ENCODE results near the gene HLTF.
"Not testable (repeated sequence)": the region's sequence is repeated elsewhere in the genome, so short reads cannot be mapped to it uniquely, and the experiment has no call there.

The HLTF gene

DNA sequence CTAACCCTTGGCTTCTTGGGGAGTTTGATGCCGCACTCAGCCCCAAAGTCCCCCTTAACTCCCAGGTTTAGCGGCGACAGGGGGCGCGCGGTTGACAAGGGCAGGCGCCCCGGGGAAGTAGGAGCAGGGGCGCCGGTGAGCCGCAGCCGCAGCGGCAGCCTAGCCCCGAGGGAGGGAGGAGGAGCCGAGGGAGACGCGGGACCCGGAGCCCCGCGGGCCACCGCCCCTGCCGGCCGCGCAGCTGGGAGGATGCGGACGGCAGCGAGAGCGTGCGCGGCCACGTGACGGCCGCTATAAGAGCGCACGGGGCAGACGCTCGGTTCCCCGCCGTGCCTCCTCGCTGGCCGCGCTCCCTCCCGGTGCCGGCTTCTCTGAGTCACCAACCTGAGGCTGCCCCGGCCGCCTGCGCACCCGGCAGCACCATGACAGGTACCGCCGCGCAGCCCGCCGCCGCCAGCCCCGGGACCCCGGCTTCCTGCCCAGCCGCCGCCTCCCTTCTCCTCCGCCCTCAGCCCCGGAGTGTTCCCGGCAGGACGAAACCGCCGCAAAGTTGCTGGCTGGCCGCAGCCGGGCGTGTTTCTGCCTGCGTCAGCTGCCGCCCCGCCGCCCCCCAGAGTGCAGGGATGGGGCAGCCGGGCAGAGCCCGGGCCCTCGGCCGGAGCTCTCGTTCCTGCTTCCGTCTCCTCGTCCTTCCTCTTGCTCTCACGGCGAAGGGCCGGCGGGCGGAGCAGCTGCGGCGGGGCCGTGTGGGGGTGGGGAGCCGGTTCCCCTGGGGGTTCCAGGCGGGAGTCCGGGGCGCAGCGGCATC lies 94.9 kb downstream of the HLTF start, which contains the start of gene GYG1:
Gene GYG1, plus strand, starts transcription at position 322 of the 808 bp plus-strand sequence. Its CDS starts 101 bp downstream, at position 423.
- peak; percentile 37 to 44 for DNase-seq (ENCODE audit: low read depth in 2 of 2)

- no peak for DNase-seq (ENCODE audit: low read depth in 2 of 2)
Measured at GRCh38 chr3:148990236-148990635, 96.1 kb downstream of the HLTF start.

- DNase-seq (ENCODE audit: low read depth in 2 of 2) = not testable (repeated sequence)
Measured at GRCh38 chr3:148987551-148987950, 98.8 kb downstream of the HLTF start.

DNA sequence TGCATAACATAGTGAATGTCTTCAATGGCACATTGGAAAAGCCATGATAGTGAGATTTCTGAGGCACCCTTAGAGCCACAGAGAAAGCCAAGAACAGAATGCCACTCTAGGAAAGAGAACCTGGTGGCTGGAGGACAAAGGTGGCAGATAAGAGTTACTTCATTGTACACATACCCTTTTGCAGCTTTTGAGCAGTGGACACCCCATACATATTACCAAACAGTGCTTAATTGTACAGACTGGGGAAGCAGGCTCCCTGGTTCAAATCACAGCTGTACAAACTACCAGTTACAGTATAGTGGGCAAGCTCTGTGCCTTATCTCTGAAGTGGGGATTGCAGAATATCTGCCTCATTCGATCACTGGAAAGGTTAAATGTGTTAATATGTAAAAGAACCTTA lies 105.1 kb downstream of the HLTF start:
- DNase-seq (ENCODE audit: low read depth in 2 of 2) = no peak
